OCI-LY7 (cell line): ENCODE results near the gene EMSY.

ENCODE experiments used
- EZH2phosphoT487 ChIP-seq: fragments of 200-600 bp; sonication (generic); IDR thresholded peaks from 2 replicates; pipeline ENCODE4 v1.6.1; 2018; ENCODE audit warnings: low read depth, borderline replicate concordance, mild to moderate bottlenecking, mixed run types, antibody characterized with exemption, low read length, moderate library complexity, mixed read lengths
- TF ChIP-seq, protein P1 (sequence below): fragments of 200-600 bp; sonication (generic); conservative IDR thresholded peaks from 2 replicates; pipeline ENCODE4 v1.5.1; 2014; ENCODE audit warnings: mild to moderate bottlenecking, antibody characterized with exemption, low read length, moderate library complexity, mixed read lengths

DNA sequence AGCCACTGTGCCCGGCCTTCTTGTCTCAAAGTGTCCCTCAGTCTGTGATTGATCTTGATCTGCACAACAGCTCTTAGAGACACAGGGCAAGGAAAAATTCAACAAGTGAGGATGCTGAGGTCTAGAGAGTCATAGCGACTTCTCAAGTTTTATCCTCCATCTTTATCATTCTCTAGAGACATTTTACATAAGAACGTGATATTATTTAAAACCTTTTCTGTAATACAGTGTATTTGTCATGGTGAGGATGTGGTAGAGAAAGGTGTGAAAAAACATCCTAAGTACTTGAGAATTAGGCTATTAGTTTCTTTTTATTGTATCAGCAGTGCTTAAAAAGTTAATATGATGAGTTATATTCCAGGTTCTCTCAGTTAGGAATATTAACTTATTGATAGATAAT is 50.2 kb downstream of the EMSY start:
- TF ChIP-seq, protein P1, sequence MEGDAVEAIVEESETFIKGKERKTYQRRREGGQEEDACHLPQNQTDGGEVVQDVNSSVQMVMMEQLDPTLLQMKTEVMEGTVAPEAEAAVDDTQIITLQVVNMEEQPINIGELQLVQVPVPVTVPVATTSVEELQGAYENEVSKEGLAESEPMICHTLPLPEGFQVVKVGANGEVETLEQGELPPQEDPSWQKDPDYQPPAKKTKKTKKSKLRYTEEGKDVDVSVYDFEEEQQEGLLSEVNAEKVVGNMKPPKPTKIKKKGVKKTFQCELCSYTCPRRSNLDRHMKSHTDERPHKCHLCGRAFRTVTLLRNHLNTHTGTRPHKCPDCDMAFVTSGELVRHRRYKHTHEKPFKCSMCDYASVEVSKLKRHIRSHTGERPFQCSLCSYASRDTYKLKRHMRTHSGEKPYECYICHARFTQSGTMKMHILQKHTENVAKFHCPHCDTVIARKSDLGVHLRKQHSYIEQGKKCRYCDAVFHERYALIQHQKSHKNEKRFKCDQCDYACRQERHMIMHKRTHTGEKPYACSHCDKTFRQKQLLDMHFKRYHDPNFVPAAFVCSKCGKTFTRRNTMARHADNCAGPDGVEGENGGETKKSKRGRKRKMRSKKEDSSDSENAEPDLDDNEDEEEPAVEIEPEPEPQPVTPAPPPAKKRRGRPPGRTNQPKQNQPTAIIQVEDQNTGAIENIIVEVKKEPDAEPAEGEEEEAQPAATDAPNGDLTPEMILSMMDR, result no peak
- no peak for TF ChIP-seq EZH2phosphoT487
